ENCODE measurements around the gene INTS11.

The INTS11 gene

GRCh38 chr1:1284221-1285101, 40.0 kb downstream of the INTS11 start:
- no peak for DNase-seq

DNA sequence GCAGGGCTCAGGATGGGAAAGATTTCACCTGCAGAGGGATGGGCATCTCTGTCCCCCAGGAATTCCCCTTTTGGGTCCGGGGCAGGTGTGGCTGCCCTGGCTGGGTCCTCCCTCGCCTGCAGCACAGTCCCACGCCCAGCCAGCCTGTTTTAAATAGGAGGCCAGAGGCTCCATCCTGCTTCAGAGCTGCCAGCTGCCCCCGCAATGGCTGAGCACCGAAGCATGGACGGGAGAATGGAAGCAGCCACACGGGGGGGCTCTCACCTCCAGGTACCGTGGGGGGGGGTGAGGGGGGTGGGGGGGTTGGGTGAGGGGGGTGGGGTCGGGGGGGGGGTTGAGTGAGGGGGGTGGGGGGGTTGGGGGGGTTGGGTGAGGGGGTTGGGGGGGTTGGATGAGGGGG, 40.6 kb downstream of the INTS11 start:
- DNase-seq: no peak

GRCh38 chr1:1282998-1283397, 41.5 kb downstream of the INTS11 start:
- peak; percentile 66 for DNase-seq

DNA sequence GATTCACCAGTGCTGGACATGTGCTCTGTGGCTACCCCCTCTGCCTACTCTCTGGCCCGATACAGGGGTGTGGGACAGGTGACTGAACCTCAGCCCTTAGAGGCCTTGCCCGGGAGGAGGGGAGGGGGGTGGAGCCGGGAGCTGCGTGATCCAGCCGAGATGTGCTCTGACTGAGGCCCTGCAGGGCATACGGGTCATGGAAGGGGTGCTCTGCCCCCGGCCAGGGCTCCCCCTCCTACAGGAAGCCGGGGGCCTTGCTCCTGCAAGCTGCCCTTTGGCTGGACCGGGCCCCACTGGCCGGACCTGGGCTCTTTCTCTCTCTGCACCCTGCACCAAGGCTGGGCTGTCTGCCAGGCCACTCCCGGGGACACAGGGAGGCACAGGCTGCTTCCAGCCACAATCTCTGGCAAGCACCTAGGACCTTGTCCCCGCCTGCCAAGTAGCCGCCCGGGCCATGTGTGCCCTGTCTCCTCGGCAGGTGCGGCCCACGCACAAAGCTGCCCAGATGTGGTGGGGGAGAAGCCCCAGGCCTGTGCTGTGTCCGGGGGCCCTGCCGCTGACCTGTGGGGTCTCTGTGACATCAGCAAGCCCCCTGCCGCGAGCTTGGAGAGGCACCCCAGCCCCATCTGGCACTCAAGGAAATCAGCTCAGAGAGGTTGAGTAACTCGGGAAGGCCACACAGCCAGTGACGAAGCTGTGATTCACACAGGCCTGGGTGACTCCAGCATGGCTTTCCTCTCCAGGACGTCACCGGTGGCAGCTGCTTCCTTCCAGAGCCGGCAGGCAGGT, 42.7 kb downstream of the INTS11 start:
- DNase-seq: peak in 1 of 2 experiments; percentile 54

GRCh38 chr1:1280782-1281481, 43.5 kb downstream of the INTS11 start:
- DNase-seq: no peak

DNA sequence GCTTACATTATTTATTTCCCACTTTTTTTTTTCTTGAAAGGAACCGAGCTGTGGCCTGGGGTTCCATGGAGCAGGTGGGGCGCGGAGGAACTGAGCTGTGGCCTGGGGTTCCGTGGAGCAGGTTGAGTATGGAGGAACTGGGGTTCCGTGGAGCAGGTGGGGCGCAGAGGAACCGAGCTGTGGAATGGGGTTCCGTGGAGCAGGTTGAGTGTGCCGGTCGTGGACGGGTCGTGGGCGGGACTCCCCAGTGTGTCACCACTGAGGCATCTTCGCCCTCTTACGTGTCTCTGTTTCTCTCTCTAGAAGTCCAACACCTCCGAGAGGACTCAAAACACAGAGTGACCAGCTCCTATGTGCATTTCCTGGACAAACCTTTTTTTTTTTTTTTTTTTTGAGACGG, 45.4 kb downstream of the INTS11 start:
- DNase-seq: no peak

GRCh38 chr1:1278620-1279019, 45.8 kb downstream of the INTS11 start:
- DNase-seq: no peak

- DNase-seq: no peak
Observed at GRCh38 chr1:1275836-1276235, 48.6 kb downstream of the INTS11 start.

DNA sequence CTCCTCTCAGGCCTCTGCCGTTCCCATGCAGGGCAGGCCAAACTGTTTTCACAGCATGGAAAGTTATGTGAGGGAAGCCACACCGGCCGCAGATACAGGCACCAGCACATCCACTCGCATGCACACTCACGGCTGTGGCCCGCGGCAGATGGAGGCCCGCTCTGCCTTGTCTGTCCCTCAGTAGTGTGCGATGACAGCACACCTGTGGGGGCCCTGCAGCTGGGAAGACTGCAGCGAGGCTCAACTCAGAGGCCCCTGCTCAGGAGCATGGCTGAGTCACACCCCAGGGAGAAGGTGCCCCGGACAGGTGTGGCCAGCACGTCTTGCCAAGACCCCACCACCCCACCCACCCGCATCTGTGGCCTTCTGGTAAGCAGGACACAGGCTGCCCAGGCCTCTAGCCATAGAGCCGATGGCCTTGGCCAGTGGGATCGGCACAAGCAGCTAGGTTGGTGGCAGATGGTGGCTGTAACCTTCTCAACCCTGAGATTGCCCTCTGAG, 49.5 kb downstream of the INTS11 start:
- DNase-seq: no peak

DNA sequence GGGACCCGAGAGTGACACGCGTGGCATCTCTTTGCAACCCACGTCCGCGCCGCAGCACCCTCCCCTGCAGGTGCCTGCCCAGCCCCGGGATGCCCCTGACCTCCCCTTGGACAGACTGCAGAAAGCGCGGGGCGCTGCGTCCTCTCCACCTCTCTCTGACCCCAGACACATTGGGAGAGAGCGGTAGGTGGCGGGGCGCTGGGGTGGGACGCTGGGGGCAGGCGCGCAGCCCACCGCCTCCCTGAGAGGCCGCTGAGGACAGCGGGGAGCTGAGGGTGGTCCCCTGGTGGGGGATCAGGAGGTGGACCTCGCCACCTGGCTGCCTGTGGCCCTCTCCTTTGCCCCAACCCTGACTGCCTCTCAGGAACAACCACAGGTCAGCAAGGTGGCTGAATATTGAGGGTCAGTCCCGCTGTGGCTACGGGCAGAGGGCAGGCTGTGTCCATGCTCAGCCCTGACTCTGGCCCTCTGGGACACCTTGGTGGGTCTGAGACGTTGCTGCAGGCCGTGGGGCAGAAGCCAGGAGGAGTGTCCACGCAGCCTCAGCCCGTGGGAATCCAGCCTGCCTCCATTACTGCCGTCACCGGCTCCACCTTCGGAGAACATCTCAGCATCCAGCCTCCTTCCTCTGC, 50.0 kb downstream of the INTS11 start:
- DNase-seq: no peak

DNA sequence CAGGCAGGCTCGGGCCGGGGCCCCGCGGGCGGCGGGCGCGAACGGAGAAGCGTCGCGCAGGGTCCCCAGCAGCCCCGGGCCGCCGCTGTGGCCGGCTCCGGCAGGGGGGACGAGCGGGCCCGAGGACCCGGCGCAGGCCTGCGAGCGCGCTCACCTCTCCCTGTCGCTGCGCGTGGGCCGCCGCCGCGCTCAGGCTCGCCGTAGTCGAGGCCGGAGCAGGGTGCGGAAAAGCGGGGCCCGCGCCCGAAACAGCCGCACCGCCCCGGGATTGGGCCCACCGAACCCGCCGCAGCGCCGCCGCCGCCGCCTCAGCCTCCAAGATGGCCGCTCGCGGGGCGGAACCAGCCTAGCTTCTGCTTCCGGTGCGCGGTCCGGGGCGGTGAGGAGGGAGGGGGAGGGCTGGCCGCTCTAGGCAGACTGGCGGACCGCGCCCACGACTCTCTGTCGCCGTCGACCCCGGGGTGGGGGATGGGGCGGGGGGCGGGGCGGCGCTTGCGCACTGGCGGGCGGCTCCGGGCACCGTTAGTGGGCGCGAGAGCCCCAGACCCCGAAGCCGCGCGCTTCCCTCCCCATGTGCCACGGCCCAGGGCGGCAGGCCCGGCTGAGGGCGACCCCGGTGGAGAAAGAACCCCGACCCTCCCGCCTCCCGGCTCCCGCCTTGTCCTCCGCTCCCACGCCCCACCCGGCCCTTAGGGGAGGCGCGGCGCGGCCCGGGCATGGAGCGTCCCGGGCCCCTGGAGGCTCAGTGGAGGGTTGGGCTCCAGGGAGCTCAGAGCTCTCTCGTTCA, 50.8 kb downstream of the INTS11 start, which contains the start of gene UBE2J2:
UBE2J2 (minus strand) TSS at position 343 of the 787 bp plus-strand sequence. CDS start 5,862 bp downstream, outside the sequence.
- DNase-seq: peak; percentile 94 to 96

- DNase-seq: no peak
Observed at GRCh38 chr1:1273209-1273511, 51.3 kb downstream of the INTS11 start.

DNA sequence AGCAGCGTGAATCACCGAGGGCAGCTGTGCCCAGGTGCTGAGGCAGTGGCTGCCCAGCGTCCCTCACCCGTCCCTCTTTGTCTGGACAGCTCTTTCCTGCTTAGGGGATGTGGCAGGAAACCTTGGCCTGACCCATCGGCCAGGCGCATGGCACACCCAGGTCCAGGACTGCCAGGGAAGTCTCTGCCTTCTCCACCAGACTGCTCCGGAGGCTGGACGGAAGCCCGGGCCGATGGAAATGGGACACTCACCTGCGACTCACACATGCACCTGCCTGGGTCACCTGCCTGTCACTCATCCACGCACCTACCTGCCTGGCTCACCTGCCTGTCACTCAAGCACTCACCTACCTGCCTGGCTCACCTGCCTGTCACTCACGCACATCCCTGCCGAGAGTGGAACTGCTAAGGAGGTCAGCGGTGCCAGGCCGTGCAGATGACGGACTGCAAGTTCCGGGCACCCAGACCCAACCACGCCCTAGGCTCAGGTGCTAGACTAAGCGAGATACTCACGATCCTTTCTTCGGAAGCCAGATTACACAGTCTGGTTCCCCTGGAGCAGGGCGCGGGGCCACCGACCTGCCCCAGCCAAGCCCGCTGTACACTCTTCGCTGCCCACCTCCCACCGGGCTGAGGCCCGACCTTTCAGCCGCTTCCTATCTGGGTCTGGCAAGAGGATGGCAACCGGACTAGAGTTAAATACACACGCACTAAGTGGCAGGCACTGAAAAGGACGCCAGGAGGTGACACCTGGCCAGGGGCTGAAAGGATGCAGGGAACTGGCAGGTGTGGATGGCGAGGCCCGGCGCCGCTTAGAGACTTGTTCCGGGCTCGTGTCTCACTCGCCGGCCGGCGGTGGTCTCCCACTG, 51.9 kb downstream of the INTS11 start:
- DNase-seq: no peak

GRCh38 chr1:1270813-1271212, 53.6 kb downstream of the INTS11 start:
- no peak for DNase-seq

GRCh38 chr1:1268284-1268682, 56.2 kb downstream of the INTS11 start:
- no peak for DNase-seq

DNA sequence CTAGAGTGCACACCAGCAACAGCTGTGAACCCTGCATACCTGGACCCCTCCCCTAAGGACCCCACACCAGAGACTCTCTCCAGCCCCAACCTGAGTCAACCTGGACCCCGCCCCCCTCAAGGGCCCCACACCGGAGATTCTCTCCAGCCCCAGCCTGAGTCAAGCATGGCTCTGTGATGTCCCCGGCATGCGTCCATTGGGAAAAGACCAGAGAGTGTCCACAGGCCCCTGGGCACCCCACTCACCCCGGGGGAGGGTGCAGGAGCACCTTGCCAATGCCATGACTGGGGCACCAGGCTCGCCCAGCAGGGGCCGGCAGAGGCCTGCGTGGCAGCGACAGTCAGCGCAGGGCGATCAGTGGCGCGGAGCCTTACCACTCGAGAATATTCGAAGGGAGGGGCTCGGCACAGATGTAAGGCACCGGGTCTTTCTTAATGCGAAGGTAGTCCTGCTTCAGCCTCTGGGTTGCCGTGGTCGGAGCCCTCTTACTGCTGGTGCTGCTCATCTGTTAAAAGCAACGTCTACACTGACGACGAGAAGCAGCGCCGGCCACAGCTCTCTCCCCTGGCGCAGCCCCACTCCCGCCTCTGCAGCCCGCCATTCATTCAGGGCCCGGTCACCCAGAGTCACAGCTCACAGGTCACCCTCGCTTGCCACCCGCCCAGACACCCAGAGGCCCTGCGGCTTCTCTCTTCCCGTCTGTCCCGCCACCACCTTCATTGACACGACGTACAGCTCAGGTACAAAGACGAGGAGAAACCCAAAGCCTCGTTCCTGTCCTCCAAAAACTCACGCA, 56.8 kb downstream of the INTS11 start:
- no peak for DNase-seq

GRCh38 chr1:1264868-1265272, 59.6 kb downstream of the INTS11 start:
- DNase-seq: peak in 1 of 2 experiments; percentile 46

- DNase-seq: no peak
Observed at GRCh38 chr1:1264026-1264425, 60.4 kb downstream of the INTS11 start.

- no peak for DNase-seq
Observed at GRCh38 chr1:1262758-1263157, 61.7 kb downstream of the INTS11 start.

DNA sequence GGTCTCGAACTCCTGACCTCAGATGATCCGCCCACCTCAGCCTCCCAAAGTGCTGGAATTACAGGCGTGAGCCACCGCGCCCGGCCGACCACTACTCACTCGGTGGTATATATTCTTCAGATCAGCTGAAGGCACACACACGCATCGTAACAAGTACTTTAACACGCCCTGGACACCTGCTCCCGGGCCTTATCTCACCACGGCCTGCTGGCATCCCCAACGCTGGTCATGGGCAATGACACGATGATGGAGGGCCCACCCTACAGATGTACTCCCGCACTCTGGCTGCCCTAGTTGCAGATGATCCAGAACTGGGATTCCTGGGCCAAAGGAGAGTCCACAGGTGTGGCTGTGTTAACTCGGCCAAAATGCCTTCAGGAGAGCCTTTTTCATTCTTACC, 62.4 kb downstream of the INTS11 start:
- no peak for DNase-seq
